GM12878 (cell line): ENCODE results near the gene FCN2. TPM values are rescaled to one million over a fixed set of nuclear protein-coding genes. Genes with fewer than 3 reads are reported as not detected.
"Not testable (repeated sequence)": the region's sequence is repeated elsewhere in the genome, so short reads cannot be mapped to it uniquely, and the experiment has no call there.

Experiments used
- ATAC-seq: fragments of 200-7000 bp; cut with Tn5 transposase; 3 replicates; pipeline ENCODE4 v1.9.1; 2020; ENCODE audit warnings: mild to moderate bottlenecking, moderate library complexity
- BruUV-seq: library from RNA; stranded (reverse); fragments of 400-500 nt; replicated peaks from 2 replicates; lab custom pipeline; 2021; lab: Mats Ljungman, UMichigan
- CTCF ChIA-PET: fragments of 300-600 bp; sonication (Branson Sonifier 250); formaldehyde crosslinking; extraction: SDS; loops from one replicate; lab custom pipeline; 2021; ENCODE audit warnings: inconsistent platforms; lab: Yijun Ruan, JAX
- POLR2A ChIA-PET: fragments of 350-600 bp; formaldehyde crosslinking; extraction: SDS; loops from one replicate; lab custom pipeline; 2021; ENCODE audit warnings: inconsistent platforms; lab: Charles Lee
- RAD21 ChIA-PET: fragments of 300-600 bp; sonication (Branson Sonifier 250); formaldehyde crosslinking; loops from one replicate; lab custom pipeline; 2023; ENCODE audit warnings: antibody characterized with exemption; ENCODE audit not compliant: unreplicated experiment; lab: Charles Lee
- SMC1A ChIA-PET: fragments of 300-600 bp; sonication (Branson Sonifier 250); formaldehyde crosslinking; loops from one replicate; lab custom pipeline; 2023; ENCODE audit not compliant: unreplicated experiment, uncharacterized antibody; lab: Charles Lee
- DNase-seq: peaks from one replicate; pipeline ENCODE4 v3.0.0-alpha.2; 2011; ENCODE audit warnings: low read depth, low spot score
- FAIRE-seq: peaks from 3 replicates; lab custom pipeline; 2011; peaks lifted over from hg19 to GRCh38; lab: Jason Lieb, UNC
- H2AFZ ChIP-seq: 2 replicates; pipeline ENCODE4 v1.6.0; 2011; ENCODE audit warnings: low read depth, low read length, control low read depth; ENCODE audit not compliant: control insufficient read depth
- H3K27ac ChIP-seq: 2 replicates; pipeline ENCODE4 v1.5.1; 2011; ENCODE audit warnings: control low read depth; ENCODE audit not compliant: control insufficient read depth, insufficient read depth
- H3K27me3 ChIP-seq, 2 experiments: replicated peaks in 1 of 2; 2 replicates each; pipeline versions ENCODE4 v1.6.0 to v1.6.1; 2011; ENCODE audit warnings: low read length in 1 of 2; ENCODE audit not compliant: control insufficient read depth in 2 of 2, insufficient read depth in 2 of 2
- H3K36me3 ChIP-seq, 2 experiments: 2 replicates each; pipeline ENCODE4 v1.5.1; 2011; ENCODE audit warnings: low read length in 1 of 2; ENCODE audit not compliant: control insufficient read depth in 2 of 2, insufficient read depth in 2 of 2
- H3K4me1 ChIP-seq: 2 replicates; pipeline ENCODE4 v1.6.1; 2011; ENCODE audit warnings: mild to moderate bottlenecking, low read length, moderate library complexity, mixed read lengths; ENCODE audit not compliant: control insufficient read depth, insufficient read depth
- H3K4me2 ChIP-seq: 2 replicates; pipeline ENCODE4 v1.6.0; 2011; ENCODE audit warnings: control low read depth; ENCODE audit not compliant: control insufficient read depth, insufficient read depth
- H3K4me3 ChIP-seq: fragments of 200-600 bp; sonication (generic); 2 replicates; pipeline ENCODE4 v1.5.1; 2016
- H3K79me2 ChIP-seq: 2 replicates; pipeline ENCODE4 v1.6.0; 2011; ENCODE audit warnings: low read length; ENCODE audit not compliant: control insufficient read depth, insufficient read depth
- H3K9ac ChIP-seq: 2 replicates; pipeline ENCODE4 v1.8.0; 2011; ENCODE audit warnings: low read length, control low read depth, mixed read lengths; ENCODE audit not compliant: control insufficient read depth, insufficient read depth
- H3K9me3 ChIP-seq: replicated peaks from 3 replicates; pipeline ENCODE4 v1.5.1; 2011; ENCODE audit warnings: mild to moderate bottlenecking, low read length; ENCODE audit not compliant: control insufficient read depth, insufficient read depth
- H4K20me1 ChIP-seq: 2 replicates; pipeline ENCODE4 v1.6.0; 2011; ENCODE audit not compliant: control insufficient read depth, insufficient read depth
- BHLHE40 ChIP-seq, 2 experiments: fragments of 450-650 bp in 1 of 2; IDR thresholded peaks; 2 replicates each; pipeline ENCODE4 v1.6.1; 2011 to 2017; ENCODE audit warnings: low read depth in 2 of 2, borderline replicate concordance in 1 of 2, improper control_type of control experiment in 1 of 2, low read length in 1 of 2, mild to moderate bottlenecking in 1 of 2
- CREM ChIP-seq: IDR thresholded peaks from 2 replicates; pipeline ENCODE4 v1.6.1; 2014; ENCODE audit warnings: antibody characterized with exemption, low read depth
- EED ChIP-seq: sonication (generic); IDR thresholded peaks from 2 replicates; pipeline ENCODE4 v1.6.1; 2016; ENCODE audit warnings: antibody characterized with exemption, low read depth
- HSF1 ChIP-seq: fragments of 150-350 bp; IDR thresholded peaks from 2 replicates; pipeline ENCODE4 v1.6.1; 2014; ENCODE audit warnings: mild to moderate bottlenecking, low read depth, low read length
- MYC ChIP-seq: IDR thresholded peaks from 2 replicates; pipeline ENCODE4 v1.6.1; 2011; ENCODE audit warnings: mild to moderate bottlenecking, low read length, moderate library complexity, inconsistent platforms; ENCODE audit not compliant: insufficient read depth, insufficient replicate concordance, insufficient read length, severe bottlenecking
- PML ChIP-seq: IDR thresholded peaks from 2 replicates; pipeline ENCODE4 v1.6.1; 2012; ENCODE audit warnings: low read length, inconsistent platforms
- TARDBP ChIP-seq: IDR thresholded peaks from 2 replicates; pipeline ENCODE4 v1.6.1; 2016; ENCODE audit warnings: borderline replicate concordance
- TCF3 ChIP-seq: IDR thresholded peaks from 2 replicates; pipeline ENCODE4 v1.6.1; 2012; ENCODE audit warnings: low read depth, mild to moderate bottlenecking, low read length, borderline replicate concordance; ENCODE audit not compliant: insufficient read depth
- WGBS: methylation state at CpG from one replicate; pipeline ENCODE4 v1.1.6; 2016; ENCODE audit warnings: low lambda C conversion rate; ENCODE audit not compliant: insufficient replicate concordance, insufficient coverage; ENCODE audit errors: missing lambda C conversion rate; 5-methylcytosine and 5-hydroxymethylcytosine counted together
- in situ Hi-C: fragments of 300-500 bp; cut with MboI; formaldehyde crosslinking; loops from 9 replicates; pipeline ENCODE4 v1.14.3; 2018; ENCODE audit warnings: mixed read lengths
- intact Hi-C: fragments of 100-400 bp; cut with micrococcal nuclease; formaldehyde crosslinking; loops from one replicate; pipeline ENCODE4 v1.14.2; 2022; ENCODE audit not compliant: unreplicated experiment
- polyA plus RNA-seq, 11 experiments: library from polyadenylated mRNA; depleted of rRNA in 4 of 11; unstranded in 6 of 11; stranded (reverse) in 5 of 11; fragments of >200 nt; fragmentation: Nextera tagmentation in 4 of 11; fragmentation: Illumina TruSeq in 1 of 11; extraction: Ambion mirVana in 4 of 11; extraction: Trizol in 1 of 11; gene quantifications; 1 replicate in 1 of 11; 2 replicates in 10 of 11; pipeline versions ENCODE4 v1.2.1 to v1.2.3, GENCODE V29; 2011 to 2016; ENCODE audit warnings: inconsistent platforms in 2 of 11, missing spikeins in 2 of 11, low read depth in 1 of 11
- total RNA-seq, 4 experiments: library from RNA; depleted of rRNA in 3 of 4; stranded (reverse); fragments of >200 nt in 3 of 4; fragmentation: Illumina TruSeq in 1 of 4; extraction: Trizol in 1 of 4; gene quantifications; 2 replicates each; pipeline versions ENCODE4 v1.2.1 to v1.2.3, GENCODE V29; 2013 to 2021

Gene FCN2
- total and polyA plus RNA-seq, 10 of the 15 experiments (the other 5 are each of a cell fraction or from before 2014, with no cell fraction given): not detected

GRCh38 chr9:134857451-134857850 lies 23.2 kb upstream of the FCN2 start:
- intact Hi-C loops: loop anchor here (5.0 kb wide), 1 partner anchor 130 kb away; no protein-coding TSS in a partner anchor
- H3K27me3 ChIP-seq, H3K4me3 ChIP-seq, DNase-seq, H3K36me3 ChIP-seq, FAIRE-seq, H3K9ac ChIP-seq, POLR2A ChIA-PET, ATAC-seq, BruUV-seq, H4K20me1 ChIP-seq, H2AFZ ChIP-seq, H3K79me2 ChIP-seq, H3K9me3 ChIP-seq, H3K4me2 ChIP-seq, in situ Hi-C loops: not testable (repeated sequence)
- ChIA-PET SMC1A (interaction anchor here (1.2 to 2.4 kb wide), 4 partner anchors 11 to 79 kb away, joined by 4 to 15 read pairs (median 6); no protein-coding TSS in a partner anchor), RAD21 (interaction anchor here (0.7 to 1.8 kb wide), 5 partner anchors 72 to 158 kb away, joined by 3 to 6 read pairs (median 5); no protein-coding TSS in a partner anchor), CTCF (interaction anchor here (0.7 to 2.3 kb wide), 6 partner anchors 75 to 168 kb away, joined by 3 to 18 read pairs (median 4); no protein-coding TSS in a partner anchor)
- peak overlapping the region; percentile 94 for H3K27ac ChIP-seq
- peaks cover 22% of the 10 kb centered on the region for H3K4me1 ChIP-seq
- 0 out of 2 replicates have a peak, but pooled peaks have one; percentile 4 for TF ChIP-seq PML
- 68% methylated on average over 2 of the region's 2 CpGs for WGBS

GRCh38 chr9:134858051-134858841 lies 22.4 kb upstream of the FCN2 start:
- Histone ChIP-seq H3K27me3 (no peaks in the 10 kb centered on the region), H3K27ac (peak overlapping the region; percentile 94), H3K9ac (peak overlapping the region; percentile 43), H3K4me1 (peaks cover 19% of the 10 kb centered on the region), H3K79me2 (no peaks in the 10 kb centered on the region), H3K9me3 (no peaks in the 10 kb centered on the region; the same call in 1 of the 3 replicates), H3K36me3 (no peaks in the 10 kb centered on the region), H4K20me1 (no peaks in the 10 kb centered on the region), H2AFZ (peak overlapping the region; percentile 86), H3K4me3 (peak overlapping the region; percentile 42; the same call in 1 of the 2 replicates), H3K4me2 (peak overlapping the region; percentile 64)
- intact Hi-C loops: loop anchor here (5.0 kb wide), 1 partner anchor 129 kb away; no protein-coding TSS in a partner anchor
- CTCF ChIA-PET: interaction anchor here (0.7 to 2.3 kb wide), 13 partner anchors 10 to 161 kb away, joined by 3 to 18 read pairs (median 4); no protein-coding TSS in a partner anchor
- peak; percentile 95 for ATAC-seq
- RAD21 ChIA-PET: interaction anchor here (0.7 to 1.8 kb wide), 12 partner anchors 10 to 160 kb away, joined by 3 to 8 read pairs (median 4); no protein-coding TSS in a partner anchor
- in situ Hi-C loops: no loop called here
- 2% methylated on average over 11 of the region's 11 CpGs for WGBS
- no TSS peak for BruUV-seq
- peak; percentile 76 for DNase-seq
- FAIRE-seq: peak; percentile 93
- SMC1A ChIA-PET: interaction anchor here (1.0 to 2.4 kb wide), 8 partner anchors 10 to 123 kb away, joined by 3 to 15 read pairs (median 4); no protein-coding TSS in a partner anchor
- POLR2A ChIA-PET: no interaction called here
- TF ChIP-seq TCF3 (peak; percentile 85; the same call in 1 of the 2 replicates), BHLHE40 (IDR thresholded peaks at IDR 0.05; ENCODE audit: borderline replicate concordance in 1 of 2, low read depth in 2 of 2, low read length in 1 of 2) (peak; percentile 49 to 57; a peak in 2 of 4 replicates), HSF1 (no peak), CREM (peak; percentile 83), TARDBP (no peak), EED (peak; percentile 85), MYC (no peak)
